HG03175 (cell line): ENCODE measurements around the gene SPDYE6.
A peak's percentile ranks its signal among the peaks of the same experiment; 100 is the strongest.
"Not testable (repeated sequence)": the region's sequence is repeated elsewhere in the genome, so short reads cannot be mapped to it uniquely, and the experiment has no call there.

Experiments used
- ATAC-seq: cut with Tn5 transposase; IDR thresholded peaks from one replicate; pipeline ENCODE4 v1.9.1; 2021; ENCODE audit warnings: mild to moderate bottlenecking, moderate library complexity; ENCODE audit not compliant: unreplicated experiment

SPDYE6 gene

GRCh38 chr7:102364394-102364886 is 8.2 kb upstream of the SPDYE6 start:
- not testable (repeated sequence) for ATAC-seq

- peak; percentile 99 for ATAC-seq
Observed at GRCh38 chr7:102363549-102364393, 7.5 kb upstream of the SPDYE6 start.

GRCh38 chr7:102346983-102347382 is 9.3 kb downstream of the SPDYE6 start:
- not testable (repeated sequence) for ATAC-seq

- ATAC-seq = not testable (repeated sequence)
Observed at GRCh38 chr7:102340599-102341368, 15.5 kb downstream of the SPDYE6 start.

GRCh38 chr7:102337420-102337819 is 18.8 kb downstream of the SPDYE6 start:
- not testable (repeated sequence) for ATAC-seq

- not testable (repeated sequence) for ATAC-seq
Observed at GRCh38 chr7:102337002-102337401, 19.2 kb downstream of the SPDYE6 start.

GRCh38 chr7:102335574-102335973 is 20.7 kb downstream of the SPDYE6 start:
- ATAC-seq = not testable (repeated sequence)

- not testable (repeated sequence) for ATAC-seq
Observed at GRCh38 chr7:102330666-102331460, 25.4 kb downstream of the SPDYE6 start.

GRCh38 chr7:102329366-102329765 is 26.9 kb downstream of the SPDYE6 start:
- not testable (repeated sequence) for ATAC-seq

- ATAC-seq = not testable (repeated sequence)
Observed at GRCh38 chr7:102328863-102329262, 27.4 kb downstream of the SPDYE6 start.

- ATAC-seq = not testable (repeated sequence)
Observed at GRCh38 chr7:102327183-102327582, 29.1 kb downstream of the SPDYE6 start.

GRCh38 chr7:102326157-102326889 is 29.9 kb downstream of the SPDYE6 start:
- no peak for ATAC-seq

GRCh38 chr7:102325106-102325505 is 31.1 kb downstream of the SPDYE6 start:
- not testable (repeated sequence) for ATAC-seq

- ATAC-seq = no peak
Observed at GRCh38 chr7:102323914-102324195, 32.4 kb downstream of the SPDYE6 start.

- no peak for ATAC-seq
Observed at GRCh38 chr7:102322202-102322715, 34.0 kb downstream of the SPDYE6 start.

GRCh38 chr7:102321351-102322201 is 34.7 kb downstream of the SPDYE6 start:
- ATAC-seq = no peak

GRCh38 chr7:102320601-102321350 is 35.5 kb downstream of the SPDYE6 start:
- ATAC-seq = no peak

- no peak for ATAC-seq
Observed at GRCh38 chr7:102320181-102320580, 36.1 kb downstream of the SPDYE6 start.
